Naive thymus-derived CD4-positive, alpha-beta T cell (primary cell): ENCODE data around the gene ENKD1. TPM values are rescaled to one million over a fixed set of nuclear protein-coding genes. Genes with fewer than 3 reads are reported as not detected.

Experiments used
- ATAC-seq: fragments of 150-1000 bp; cut with Tn5 transposase; 2 replicates; pipeline ENCODE4 v1.10.0; 2021; ENCODE audit warnings: mild to moderate bottlenecking, moderate library complexity
- CTCF ChIA-PET: fragments of 350-600 bp; sonication (Branson Sonifier 250); formaldehyde crosslinking; loops from one replicate; lab custom pipeline; 2021; ENCODE audit warnings: antibody characterized with exemption; lab: Charles Lee
- POLR2A ChIA-PET: fragments of 350-600 bp; sonication (Branson Sonifier 250); formaldehyde crosslinking; loops from one replicate; lab custom pipeline; 2021; ENCODE audit warnings: antibody characterized with exemption, inconsistent platforms; lab: Charles Lee
- DNase-seq, 9 donors: peaks; one replicate each; pipeline versions ENCODE4 v3.0.0 to v3.0.0-alpha.2; 2020 to 2022; ENCODE audit warnings: mixed read lengths in 1 of 9
- H3K27ac ChIP-seq: one replicate; pipeline ENCODE4 v1.7.0; 2013; ENCODE audit warnings: mild to moderate bottlenecking, low read depth, low read length, moderate library complexity
- H3K27me3 ChIP-seq, 2 donors: one replicate each; pipeline ENCODE4 v1.7.0; 2013; ENCODE audit warnings: low read length in 2 of 2, mild to moderate bottlenecking in 2 of 2, moderate library complexity in 2 of 2; ENCODE audit not compliant: control insufficient read depth in 2 of 2, insufficient read depth in 2 of 2
- H3K36me3 ChIP-seq, 3 experiments: 1 replicate in 2 of 3; 2 replicates in 1 of 3; pipeline ENCODE4 v1.7.0; 2013; ENCODE audit warnings: low read length in 3 of 3, mild to moderate bottlenecking in 3 of 3, moderate library complexity in 1 of 3; ENCODE audit not compliant: insufficient read depth in 3 of 3, control insufficient read depth in 2 of 3
- H3K4me1 ChIP-seq, 2 donors: one replicate each; pipeline ENCODE4 v1.7.0; 2013; ENCODE audit warnings: low read length in 2 of 2, mild to moderate bottlenecking in 2 of 2, moderate library complexity in 1 of 2; ENCODE audit not compliant: control insufficient read depth in 2 of 2, insufficient read depth in 2 of 2
- H3K4me3 ChIP-seq: 2 replicates; pipeline ENCODE4 v1.7.0; 2013; ENCODE audit warnings: mild to moderate bottlenecking, low read length
- H3K9me3 ChIP-seq, 3 experiments: 1 replicate in 2 of 3; 2 replicates in 1 of 3; pipeline ENCODE4 v1.7.0; 2013; ENCODE audit warnings: low read length in 3 of 3; ENCODE audit not compliant: control insufficient read depth in 2 of 3
- H3K27ac Mint-ChIP-seq, 9 donors: one replicate each; pipeline ENCODE4 v1.8.0; 2020 to 2022; ENCODE audit warnings: mixed read lengths in 9 of 9, mild to moderate bottlenecking in 8 of 9, moderate library complexity in 5 of 9, inconsistent platforms in 2 of 9
- H3K27me3 Mint-ChIP-seq, 5 donors: one replicate each; pipeline ENCODE4 v1.8.0; 2021 to 2022; ENCODE audit warnings: mixed read lengths in 5 of 5, mild to moderate bottlenecking in 1 of 5
- H3K36me3 Mint-ChIP-seq, 5 donors: one replicate each; pipeline ENCODE4 v1.8.0; 2020 to 2022; ENCODE audit warnings: mixed read lengths in 5 of 5, mild to moderate bottlenecking in 3 of 5, inconsistent platforms in 1 of 5
- H3K4me1 Mint-ChIP-seq, 7 donors: one replicate each; pipeline ENCODE4 v1.8.0; 2020 to 2022; ENCODE audit warnings: mixed read lengths in 7 of 7, mild to moderate bottlenecking in 3 of 7, inconsistent platforms in 1 of 7
- H3K4me3 Mint-ChIP-seq, 10 donors: one replicate each; pipeline ENCODE4 v1.8.0; 2020 to 2022; ENCODE audit warnings: mild to moderate bottlenecking in 10 of 10, mixed read lengths in 10 of 10, moderate library complexity in 6 of 10, inconsistent platforms in 2 of 10
- H3K9me3 Mint-ChIP-seq, 11 donors: one replicate each; pipeline ENCODE4 v1.8.0; 2020 to 2022; ENCODE audit warnings: mixed read lengths in 11 of 11, mild to moderate bottlenecking in 4 of 11, inconsistent platforms in 1 of 11, moderate library complexity in 1 of 11
- intact Hi-C, 2 donors: fragments of 100-400 bp; cut with micrococcal nuclease; formaldehyde crosslinking; loops; one replicate each; pipeline ENCODE4 v1.15.1; 2023
- polyA plus RNA-seq, 2 donors: library from polyadenylated mRNA; unstranded; fragments of 300-500 nt; fragmentation: Illumina TruSeq; gene quantifications; one replicate each; pipeline ENCODE4 v1.2.3, GENCODE V29; 2021
- total RNA-seq, 6 experiments: library from RNA in 5 of 6; stranded (reverse) in 5 of 6; gene quantifications; 1 replicate in 5 of 6; 2 replicates in 1 of 6; pipeline ENCODE4 v1.2.3 and lab custom pipeline; 2021 to 2026

ENKD1 gene
- total and polyA plus RNA-seq, 7 experiments from 2014 or later = 1.1 to 8.3 (median 5.8) TPM

DNA sequence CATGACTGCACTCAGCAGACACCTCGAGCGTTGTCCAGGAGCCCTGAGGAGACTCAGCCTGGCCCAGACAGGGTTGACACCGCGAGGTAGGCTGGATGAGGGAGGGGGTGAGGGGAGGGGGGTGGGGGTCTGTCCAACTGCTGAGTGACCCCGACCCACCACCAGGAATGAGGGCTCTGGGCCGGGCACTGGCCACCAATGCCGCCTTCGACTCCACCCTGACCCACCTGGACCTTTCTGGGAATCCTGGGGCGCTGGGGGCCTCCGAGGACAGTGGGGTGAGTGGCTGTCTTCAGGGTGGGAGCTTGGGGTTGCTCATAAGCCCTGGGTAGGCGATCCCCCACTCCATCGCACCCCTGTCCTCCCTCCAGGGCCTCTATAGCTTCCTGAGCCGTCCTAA is 18.9 kb downstream of the ENKD1 start:
- POLR2A ChIA-PET = interaction anchor here (1.1 to 10.1 kb wide), 6 partner anchors 11 to 104 kb away, joined by 3 to 128 read pairs (median 42); partner anchors contain the start of genes ACD, CTCF and PARD6A
- Mint-ChIP-seq H3K4me3 (peak overlapping the region in 1 of 10 donors; percentile 29), H3K9me3 (peaks cover 0 to 2% (median 0%) of the 10 kb centered on the region in 11 donors), H3K36me3 (peaks cover 8 to 21% (median 15%) of the 10 kb centered on the region in 5 donors), H3K27me3 (no peaks in the 10 kb centered on the region), H3K4me1 (peaks cover 5 to 34% (median 22%) of the 10 kb centered on the region in 7 donors), H3K27ac (no peak overlapping the region)
- intact Hi-C loops = no loop called here
- H3K4me1 ChIP-seq = peaks cover 9 to 15% of the 10 kb centered on the region in 2 donors
- CTCF ChIA-PET = interaction anchor here (0.7 to 7.3 kb wide), 4 partner anchors 11 to 100 kb away, joined by 3 to 107 read pairs (median 4); partner anchors contain the start of gene CTCF
- no peaks in the 10 kb centered on the region for H3K9me3 ChIP-seq
- H3K27me3 ChIP-seq = no peaks in the 10 kb centered on the region
- no peak for ATAC-seq
- DNase-seq = no peak
- peaks cover 0 to 60% (median 39%) of the 10 kb centered on the region in 3 experiments for H3K36me3 ChIP-seq
- no peak overlapping the region for H3K4me3 ChIP-seq
- H3K27ac ChIP-seq = peak overlapping the region; percentile 97

DNA sequence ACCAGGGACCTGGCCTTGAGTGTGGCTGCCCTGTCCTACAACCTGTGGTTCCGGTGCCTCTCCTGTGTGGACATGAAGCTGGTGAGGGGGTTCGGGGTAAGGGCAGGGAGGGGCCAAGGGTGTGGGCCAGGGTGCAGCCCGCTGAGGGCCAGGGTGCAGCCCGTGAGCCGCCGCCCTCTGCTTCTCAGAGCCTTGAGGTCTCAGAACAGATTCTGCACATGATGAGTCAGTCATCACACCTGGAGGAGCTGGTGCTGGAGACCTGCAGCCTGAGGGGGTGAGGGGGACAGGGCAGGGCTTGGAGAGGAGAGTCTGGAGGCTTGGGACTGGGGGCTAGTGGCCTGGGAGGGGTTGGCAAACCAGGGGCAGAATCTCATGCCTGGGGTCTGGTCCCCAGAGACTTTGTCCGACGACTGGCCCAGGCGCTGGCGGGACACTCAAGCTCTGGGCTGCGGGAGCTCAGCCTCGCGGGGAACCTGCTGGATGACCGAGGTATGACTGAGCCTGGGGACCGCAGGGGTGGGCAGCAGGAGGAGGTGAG is 19.4 kb downstream of the ENKD1 start:
- POLR2A ChIA-PET = interaction anchor here (1.1 to 10.1 kb wide), 5 partner anchors 11 to 103 kb away, joined by 4 to 128 read pairs (median 80); partner anchors contain the start of genes ACD, CTCF and PARD6A
- peaks cover 0 to 57% (median 38%) of the 10 kb centered on the region in 3 experiments for H3K36me3 ChIP-seq
- H3K4me1 ChIP-seq = peaks cover 9 to 15% of the 10 kb centered on the region in 2 donors
- Mint-ChIP-seq H3K4me1 (peaks cover 5 to 34% (median 22%) of the 10 kb centered on the region in 7 donors), H3K27me3 (no peaks in the 10 kb centered on the region), H3K4me3 (peak overlapping the region in 1 of 10 donors; percentile 87), H3K9me3 (peaks cover 0 to 2% (median 0%) of the 10 kb centered on the region in 11 donors), H3K36me3 (peaks cover 8 to 19% (median 13%) of the 10 kb centered on the region in 5 donors), H3K27ac (peak overlapping the region in 3 of 9 donors; percentile 28 to 86 (median 68))
- peak overlapping the region; percentile 97 for H3K27ac ChIP-seq
- DNase-seq (no peak), ATAC-seq (no peak)
- intact Hi-C loops = no loop called here
- no peaks in the 10 kb centered on the region for H3K9me3 ChIP-seq
- no peak overlapping the region for H3K4me3 ChIP-seq
- no peaks in the 10 kb centered on the region for H3K27me3 ChIP-seq
- CTCF ChIA-PET = interaction anchor here (0.7 to 7.3 kb wide), 6 partner anchors 12 to 126 kb away, joined by 3 to 107 read pairs (median 6); partner anchors contain the start of gene CTCF

GRCh38 chr16:67645397-67646121 is 21.0 kb downstream of the ENKD1 start:
- ChIA-PET CTCF (interaction anchor here (0.6 to 7.3 kb wide), 33 partner anchors 9 to 1522 kb away, joined by 3 to 107 read pairs (median 4); partner anchors contain the start of genes ACD, C16orf86, CTCF and ENKD1), POLR2A (interaction anchor here (0.8 to 10.1 kb wide), 16 partner anchors 13 to 164 kb away, joined by 3 to 128 read pairs (median 6); partner anchors contain the start of genes ACD, ATP6V0D1, C16orf86 and CTCF)
- Histone ChIP-seq H3K27me3 (no peaks in the 10 kb centered on the region), H3K4me3 (peak overlapping the region; percentile 88), H3K27ac (peak overlapping the region; percentile 97), H3K4me1 (peaks cover 9 to 15% of the 10 kb centered on the region in 2 donors), H3K9me3 (no peaks in the 10 kb centered on the region), H3K36me3 (peaks cover 0 to 40% (median 21%) of the 10 kb centered on the region in 3 experiments)
- Mint-ChIP-seq H3K9me3 (peaks cover 0 to 2% (median 0%) of the 10 kb centered on the region in 11 donors), H3K4me3 (peak overlapping the region; percentile 80 to 90 (median 85)), H3K27ac (peak overlapping the region; percentile 84 to 93 (median 90)), H3K4me1 (peaks cover 3 to 30% (median 17%) of the 10 kb centered on the region in 7 donors), H3K27me3 (no peaks in the 10 kb centered on the region), H3K36me3 (peaks cover 4 to 11% (median 6%) of the 10 kb centered on the region in 5 donors)
- intact Hi-C loops = loop anchor here (1.0 to 2.0 kb wide), 7 partner anchors 15 to 124 kb away; partner anchors contain the start of genes ACD (in 2 of the 2), PARD6A (in 2 of the 2), C16orf86 (in 1 of the 2) and CTCF (in 1 of the 2)
- DNase-seq (peak in 1 of 9 donors; percentile 20), ATAC-seq (peak; percentile 22)

DNA sequence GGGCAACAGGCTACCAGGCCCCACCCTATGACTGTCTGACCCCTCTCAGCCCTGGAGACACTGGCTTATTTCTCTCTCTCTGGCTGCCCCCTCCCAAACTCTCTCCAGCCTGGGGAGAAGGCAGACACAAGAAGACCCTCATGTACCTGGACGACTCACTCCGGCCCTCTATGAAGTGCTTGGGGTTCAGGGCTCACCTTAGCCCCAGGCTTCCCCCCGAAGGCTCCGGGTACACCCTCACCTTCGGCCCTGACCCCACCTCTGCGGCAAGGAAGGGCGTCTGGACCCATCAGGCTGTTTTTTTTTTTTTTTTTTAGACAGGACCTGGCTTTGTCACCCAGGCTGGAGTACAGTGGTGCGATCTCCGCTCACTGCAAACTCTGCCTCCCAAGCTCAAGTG is 22.5 kb downstream of the ENKD1 start:
- H3K36me3 Mint-ChIP-seq = peaks cover 0 to 6% (median 0%) of the 10 kb centered on the region in 5 donors
- H3K4me3 Mint-ChIP-seq = peak overlapping the region; percentile 36 to 87 (median 71)
- no peak for DNase-seq
- ChIA-PET POLR2A (interaction anchor here (1.1 to 10.1 kb wide), 11 partner anchors 12 to 291 kb away, joined by 3 to 128 read pairs (median 18); partner anchors contain the start of genes ACD, C16orf86, CTCF and ENKD1), CTCF (interaction anchor here (0.7 to 7.3 kb wide), 14 partner anchors 15 to 128 kb away, joined by 3 to 107 read pairs (median 6); partner anchors contain the start of genes ACD, C16orf86, CTCF and ENKD1)
- intact Hi-C loops = loop anchor here (1.0 to 5.0 kb wide), 3 partner anchors 17 to 152 kb away; partner anchors contain the start of genes ACD (in 1 of the 2), CTCF (in 1 of the 2) and PARD6A (in 1 of the 2)
- Histone ChIP-seq H3K4me3 (no peak overlapping the region), H3K27ac (peak overlapping the region; percentile 97), H3K4me1 (peaks cover 9 to 15% of the 10 kb centered on the region in 2 donors), H3K36me3 (peaks cover under 1 to 27% (median 10%) of the 10 kb centered on the region in 3 experiments), H3K9me3 (no peaks in the 10 kb centered on the region), H3K27me3 (no peaks in the 10 kb centered on the region)
- no peaks in the 10 kb centered on the region for H3K27me3 Mint-ChIP-seq
- peaks cover 0 to 2% (median 0%) of the 10 kb centered on the region in 11 donors for H3K9me3 Mint-ChIP-seq
- no peak for ATAC-seq
- peaks cover 0 to 24% (median 13%) of the 10 kb centered on the region in 7 donors for H3K4me1 Mint-ChIP-seq
- H3K27ac Mint-ChIP-seq = peak overlapping the region; percentile 61 to 95 (median 84)

DNA sequence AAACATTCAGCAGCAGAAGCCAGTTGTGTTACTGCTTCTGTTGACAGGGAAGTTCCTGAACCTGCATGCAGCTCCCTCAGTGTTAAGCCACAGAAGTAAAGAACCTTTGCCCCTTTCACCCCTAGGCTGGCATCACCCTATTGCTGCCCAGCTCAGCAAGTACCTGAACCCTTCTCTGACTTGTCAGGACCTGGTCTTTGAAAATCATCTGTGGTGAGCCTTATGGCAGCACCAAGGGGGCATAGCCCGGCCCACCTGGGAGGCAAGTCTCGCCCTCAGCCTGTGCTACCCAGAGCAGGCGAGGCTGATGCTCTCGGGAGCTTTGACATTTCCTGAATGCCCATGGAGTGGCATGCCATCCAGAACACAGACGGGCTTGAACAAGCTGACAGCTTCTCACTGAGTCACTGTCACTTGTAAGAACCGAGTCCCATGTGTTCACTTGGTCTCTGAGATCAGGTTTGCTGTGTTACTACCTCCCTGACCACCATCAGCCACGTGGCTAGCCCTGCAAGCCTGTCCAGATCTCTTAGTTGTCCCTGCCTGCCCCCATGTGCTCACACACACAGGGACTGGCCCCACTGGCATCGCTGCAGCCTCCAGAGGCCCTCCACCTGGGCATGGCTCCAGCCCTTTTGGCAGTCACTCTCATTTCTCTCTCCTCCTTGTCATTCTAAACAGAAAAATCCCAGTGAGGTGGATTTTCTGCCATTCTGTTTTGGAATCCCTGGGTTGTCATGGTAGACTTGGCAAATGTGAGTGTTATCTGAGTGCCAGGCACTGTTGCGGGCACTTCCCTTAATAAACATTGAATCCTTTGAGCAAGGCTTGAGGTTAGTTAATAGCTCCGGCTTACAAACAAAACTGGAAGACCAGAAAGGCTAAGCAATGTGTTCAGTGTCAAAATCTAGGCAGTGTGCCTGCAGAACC is 24.5 kb downstream of the ENKD1 start:
- Histone ChIP-seq H3K4me1 (peaks cover 9 to 15% of the 10 kb centered on the region in 2 donors), H3K9me3 (no peaks in the 10 kb centered on the region), H3K4me3 (no peak overlapping the region), H3K36me3 (peaks cover 12 to 32% (median 21%) of the 10 kb centered on the region in 3 experiments), H3K27me3 (no peaks in the 10 kb centered on the region), H3K27ac (no peak overlapping the region)
- intact Hi-C loops = loop anchor here in 1 of 2 donors (5.0 kb wide), 1 partner anchor 150 kb away; no protein-coding TSS in a partner anchor
- CTCF ChIA-PET = interaction anchor here (0.6 to 7.3 kb wide), 9 partner anchors 22 to 642 kb away, joined by 3 to 107 read pairs (median 5); no protein-coding TSS in a partner anchor
- POLR2A ChIA-PET = interaction anchor here (0.6 to 10.1 kb wide), 5 partner anchors 16 to 98 kb away, joined by 3 to 128 read pairs (median 80); partner anchors contain the start of genes ACD, CTCF and PARD6A
- no peak overlapping the region for H3K4me3 Mint-ChIP-seq
- H3K9me3 Mint-ChIP-seq = peaks cover 0 to 2% (median 0%) of the 10 kb centered on the region in 11 donors
- DNase-seq (no peak), ATAC-seq (no peak)
- peaks cover 0 to 24% (median 13%) of the 10 kb centered on the region in 7 donors for H3K4me1 Mint-ChIP-seq
- H3K36me3 Mint-ChIP-seq = peaks cover under 1 to 10% (median 4%) of the 10 kb centered on the region in 5 donors
- H3K27ac Mint-ChIP-seq = peak overlapping the region in 2 of 9 donors; percentile 55 to 75
- H3K27me3 Mint-ChIP-seq = no peaks in the 10 kb centered on the region
